NCI-H187 treated with DMSO at 0.1 percent for 48 hours (cell line): ENCODE results near the gene XDH.

Experiments
- DNase-seq: peaks from one replicate; lab custom pipeline; 2025; lab: John Stamatoyannopoulos, UW

XDH gene

GRCh38 chr2:31414601-31415241 lies at the start of gene XDH:
Gene XDH (minus strand): TSS chr2:31414742. CDS start chr2:31414666, 76 bp downstream.
- DNase-seq: no peak

DNA sequence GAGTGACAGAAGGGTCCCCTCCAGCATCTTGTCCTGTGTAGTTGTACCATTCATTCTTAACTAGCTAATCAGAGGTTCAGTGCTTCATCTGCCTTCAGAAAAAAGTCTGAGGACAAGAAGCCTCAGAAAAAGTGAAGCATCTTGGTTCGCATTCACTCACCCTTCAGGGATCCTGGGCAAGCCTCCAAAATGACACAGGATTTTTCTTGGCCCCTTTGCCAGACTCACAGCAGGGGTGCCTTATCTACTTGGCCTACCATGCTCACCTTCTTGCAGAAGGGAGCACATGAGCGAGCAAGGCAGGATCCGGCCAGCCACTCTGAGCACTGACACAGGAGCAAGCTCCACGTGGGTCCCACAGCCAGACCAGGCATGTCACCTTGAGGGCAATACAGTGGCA lies 43.1 kb upstream of the XDH start:
- no peak for DNase-seq

DNA sequence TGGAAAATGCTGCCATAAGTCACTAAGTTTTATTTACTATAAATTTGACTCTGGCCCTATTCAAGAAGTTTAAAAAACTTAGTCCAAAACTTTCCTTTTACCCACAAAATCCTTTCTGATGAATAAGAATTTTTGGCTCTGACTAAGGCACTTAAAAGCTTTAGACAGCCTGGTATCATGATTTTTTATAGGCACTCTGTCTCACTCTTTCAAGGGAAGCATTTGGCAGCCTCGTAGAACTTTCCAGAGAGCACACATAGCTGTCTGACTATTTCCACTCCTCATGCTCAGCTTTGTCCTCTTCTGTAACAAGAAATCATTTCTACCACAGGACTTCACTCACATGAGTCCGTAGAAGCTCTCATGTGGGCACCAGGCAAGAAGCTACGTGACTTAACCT lies 32.3 kb upstream of the XDH start:
- DNase-seq: no peak

DNA sequence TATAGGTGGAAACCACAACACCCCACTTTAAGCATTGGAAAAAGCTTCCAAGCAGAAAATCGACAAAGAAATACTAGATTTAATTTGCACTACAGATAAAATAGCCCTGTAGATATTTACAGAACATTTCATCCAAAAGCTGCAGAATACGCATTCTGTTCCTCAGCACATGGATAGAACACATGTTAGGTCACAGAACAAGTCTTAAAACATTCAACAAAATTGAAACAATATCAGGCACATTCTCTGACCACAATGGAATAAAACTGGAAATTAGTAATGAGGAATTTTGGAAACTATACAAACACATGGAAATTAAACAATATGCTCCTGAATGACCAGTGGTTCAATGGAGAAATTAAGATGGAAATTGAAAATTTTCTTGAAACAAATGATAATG lies 27.8 kb upstream of the XDH start:
- DNase-seq: no peak

- DNase-seq: no peak
Observed at GRCh38 chr2:31440764-31441163, 26.2 kb upstream of the XDH start.

DNA sequence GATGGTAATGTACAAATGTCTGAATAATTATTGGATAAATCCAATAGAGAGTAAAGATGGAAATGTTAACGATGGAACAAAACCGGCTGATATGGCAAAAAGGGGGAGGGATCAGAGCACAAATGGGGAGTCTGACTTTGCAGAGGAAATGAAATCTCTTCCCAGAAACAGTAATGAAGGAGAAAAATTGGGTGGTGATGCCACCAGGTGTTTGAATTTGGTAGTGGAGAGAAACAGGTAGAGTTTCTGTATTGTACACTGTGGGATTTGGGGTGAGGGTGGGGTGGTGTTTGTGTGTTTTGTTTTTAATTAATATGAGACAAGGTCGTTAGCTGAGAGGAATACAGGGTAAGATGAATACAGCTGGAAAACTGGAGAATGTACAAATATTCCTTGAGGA lies 20.4 kb upstream of the XDH start:
- no peak for DNase-seq

GRCh38 chr2:31433541-31433940 lies 19.0 kb upstream of the XDH start:
- no peak for DNase-seq

- no peak for DNase-seq
Observed at GRCh38 chr2:31430439-31431165, 16.1 kb upstream of the XDH start.

DNA sequence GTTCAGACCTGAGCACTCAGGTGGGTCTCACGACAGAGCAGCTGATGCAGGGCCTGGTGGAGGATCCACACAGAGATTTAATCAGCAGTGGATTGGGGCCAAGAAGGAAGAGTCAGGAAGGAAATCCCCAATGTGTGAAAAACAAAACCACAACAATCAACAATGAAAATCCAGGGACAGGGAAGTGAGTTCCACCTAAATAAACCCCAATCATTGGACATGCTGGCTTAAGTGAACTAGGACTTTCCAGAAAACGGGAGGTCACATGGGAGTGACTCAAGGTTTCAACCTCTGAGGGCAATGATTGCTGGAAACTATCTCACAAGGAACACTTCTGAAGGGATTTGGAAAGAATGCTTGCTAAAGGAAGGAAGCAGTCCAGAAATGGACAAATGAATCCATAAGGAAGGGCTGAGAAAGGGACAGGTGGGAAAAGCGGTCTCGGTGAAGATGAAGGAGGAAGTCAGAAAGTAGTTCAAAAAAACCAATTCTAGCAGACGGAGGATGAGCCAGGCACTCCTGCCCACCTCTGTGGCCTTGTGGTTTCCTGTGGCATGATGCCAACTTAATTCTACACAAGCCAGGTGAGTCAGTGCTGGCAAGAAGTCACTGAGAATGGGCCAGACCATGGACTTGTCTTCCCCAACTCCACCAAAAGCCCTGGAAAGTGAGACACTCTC lies 15.4 kb upstream of the XDH start:
- DNase-seq: no peak

DNA sequence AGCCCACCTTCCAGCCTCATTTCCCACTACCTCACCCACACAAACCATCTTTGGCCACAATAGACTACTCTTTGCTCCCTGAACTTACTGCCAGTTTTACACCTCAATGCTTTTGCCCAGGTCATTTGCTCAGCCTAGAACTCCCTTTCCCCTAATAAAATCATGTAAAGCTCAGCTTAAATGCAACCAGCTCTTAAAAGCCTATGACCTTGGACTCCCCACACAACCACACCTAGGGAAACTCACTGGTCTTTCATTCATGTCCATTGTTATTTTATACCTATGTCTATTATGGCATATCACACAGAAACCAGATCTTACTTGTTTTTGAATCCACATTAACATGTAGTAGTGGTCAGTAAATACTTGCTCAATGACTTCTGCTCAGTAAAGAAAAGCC lies 14.5 kb upstream of the XDH start:
- DNase-seq: no peak

- no peak for DNase-seq
Observed at GRCh38 chr2:31428001-31428418, 13.5 kb upstream of the XDH start.

DNA sequence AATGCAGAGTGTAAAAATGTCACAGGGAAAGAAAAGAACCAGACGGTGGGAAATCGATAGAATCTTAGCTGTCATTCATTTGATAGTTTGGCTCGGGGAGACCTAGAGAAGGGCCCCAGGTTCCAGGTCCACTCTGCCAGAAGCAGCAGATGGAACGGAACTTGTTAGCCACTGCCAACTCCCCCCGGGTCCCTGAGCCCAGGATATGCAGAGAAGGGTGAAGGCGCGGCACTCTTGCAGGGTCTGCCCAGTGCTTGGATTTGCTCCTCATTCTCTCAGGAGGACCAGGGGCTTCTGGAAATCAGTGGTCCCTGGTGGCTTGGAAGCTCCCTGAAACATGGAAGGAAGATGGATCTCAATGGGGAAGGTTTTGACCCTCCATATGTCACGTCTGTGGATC lies 11.6 kb upstream of the XDH start:
- no peak for DNase-seq

DNA sequence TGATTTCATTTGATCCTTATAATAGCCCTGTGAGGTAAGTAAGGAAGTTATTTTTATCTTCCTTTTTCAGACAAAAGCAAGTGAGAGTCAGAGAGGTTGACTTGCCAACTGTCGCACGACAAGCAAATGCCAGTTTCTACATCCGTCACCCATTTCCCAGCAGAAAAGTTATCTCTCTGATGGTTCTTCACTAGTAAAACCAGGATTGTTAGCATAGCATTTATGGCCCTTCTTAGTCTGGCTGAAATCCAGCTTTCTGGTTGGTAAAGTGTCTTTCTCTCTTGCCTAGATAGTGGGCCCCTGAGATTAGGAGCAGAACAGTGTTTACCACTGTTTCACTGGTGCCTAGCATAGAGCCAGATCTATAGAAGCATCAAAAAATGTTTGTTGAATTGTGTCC lies 7.1 kb upstream of the XDH start:
- no peak for DNase-seq

GRCh38 chr2:31420936-31421335 lies 6.4 kb upstream of the XDH start:
- no peak for DNase-seq

- DNase-seq: no peak
Observed at GRCh38 chr2:31419386-31419785, 4.8 kb upstream of the XDH start.

DNA sequence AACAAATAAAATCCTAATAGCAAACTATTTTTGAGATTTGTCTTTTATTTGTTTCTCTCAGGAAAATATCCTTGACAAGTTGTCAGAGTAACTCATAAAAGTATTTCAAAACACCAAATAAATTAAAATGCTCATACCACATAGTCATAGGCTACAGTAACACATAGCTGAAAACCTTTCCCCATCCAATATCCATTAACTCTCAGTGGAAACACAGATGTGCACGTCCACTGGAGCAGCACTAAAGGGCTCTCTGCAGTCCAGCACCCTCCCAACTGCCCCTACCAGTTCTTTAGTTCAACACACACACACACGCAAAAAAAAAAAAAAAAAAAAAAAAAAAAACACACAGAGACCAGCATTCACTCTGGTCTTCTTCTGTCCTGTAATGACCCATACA lies 879 bp upstream of the XDH start:
- DNase-seq: no peak

- DNase-seq: no peak
Observed at GRCh38 chr2:31413862-31414550, 536 bp downstream of the XDH start.

- DNase-seq: no peak
Observed at GRCh38 chr2:31413025-31413424, 1.5 kb downstream of the XDH start.

GRCh38 chr2:31411771-31412170 lies 2.8 kb downstream of the XDH start:
- no peak for DNase-seq

- no peak for DNase-seq
Observed at GRCh38 chr2:31406593-31407385, 7.8 kb downstream of the XDH start.

DNA sequence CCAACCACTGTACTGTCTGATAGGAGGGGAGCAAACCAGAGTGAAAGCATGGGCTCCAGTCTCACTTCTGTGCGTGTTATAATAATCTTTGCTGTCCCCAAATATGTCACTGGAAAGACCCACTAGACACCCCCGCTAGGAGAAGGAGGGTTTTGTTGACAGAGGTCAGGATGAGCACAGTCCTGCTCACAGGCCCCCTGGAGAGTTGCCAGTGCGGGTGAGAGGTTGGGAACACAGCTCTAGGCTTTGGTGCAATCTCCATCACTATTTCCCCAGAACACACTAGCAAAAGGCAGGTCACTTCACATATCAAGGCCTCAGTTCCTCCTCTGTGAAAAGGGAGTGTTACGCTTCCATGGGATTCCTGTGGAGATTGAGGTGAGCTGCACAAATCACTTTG lies 9.7 kb downstream of the XDH start:
- no peak for DNase-seq

DNA sequence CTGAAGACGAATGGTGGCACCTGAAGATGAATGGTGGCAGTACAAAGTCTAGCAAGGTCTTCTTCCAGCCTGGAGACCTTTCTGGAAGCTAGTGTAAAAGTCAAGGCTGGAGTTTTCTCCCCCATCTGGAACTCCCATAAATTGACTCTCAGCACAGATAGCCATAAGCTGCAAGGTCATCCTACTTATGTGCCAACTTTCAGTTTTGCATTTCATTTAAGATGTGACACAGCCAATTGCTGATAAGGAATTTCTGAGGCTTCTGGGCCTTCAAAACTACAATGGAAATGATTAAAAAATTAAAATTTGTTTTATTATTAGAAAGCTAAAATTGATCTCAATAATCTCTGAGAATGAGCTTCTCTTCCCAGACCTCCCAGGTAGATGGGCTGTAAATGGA lies 10.2 kb downstream of the XDH start:
- DNase-seq: no peak
